ENCODE data around the gene ALK. TPM values are rescaled to one million over a fixed set of nuclear protein-coding genes. Genes with fewer than 3 reads are reported as not detected.

The ALK gene
- total RNA-seq, 4 donors from 2014 or later: 0.08 to 0.40 (median 0.28) TPM

DNA sequence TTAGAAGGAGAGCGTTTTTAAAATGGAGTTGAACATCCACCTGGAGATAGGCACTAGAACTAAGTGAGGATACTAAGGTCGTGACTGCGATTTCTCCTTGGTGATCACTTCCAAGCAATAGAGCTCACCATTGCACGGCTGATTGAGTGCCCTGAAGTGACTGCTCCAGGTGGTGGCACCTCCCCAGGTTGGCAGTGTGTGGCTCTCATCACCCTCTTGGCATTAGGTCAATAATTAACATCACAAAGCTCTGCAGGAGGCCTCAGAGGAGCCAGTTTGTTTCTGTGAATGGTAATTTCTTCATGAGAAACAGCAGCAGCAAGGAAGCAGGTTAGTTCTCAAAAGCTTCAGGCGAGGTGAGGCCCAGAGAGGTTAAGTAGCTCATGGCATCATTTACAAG is 546.6 kb downstream of the ALK start:
- Histone ChIP-seq H3K27ac (peak overlapping the region in 2 of 3 donors; percentile 26 to 41), H3K4me3 (replicated peaks in 1 of 3) (no peak overlapping the region), H3K36me3 (no peaks in the 10 kb centered on the region), H3K27me3 (no peaks in the 10 kb centered on the region), H3K4me1 (peaks cover 0 to 24% of the 10 kb centered on the region in 2 donors), H3K9me3 (no peaks in the 10 kb centered on the region)
- DNase-seq: peak; percentile 84
- TF ChIP-seq, protein P1, sequence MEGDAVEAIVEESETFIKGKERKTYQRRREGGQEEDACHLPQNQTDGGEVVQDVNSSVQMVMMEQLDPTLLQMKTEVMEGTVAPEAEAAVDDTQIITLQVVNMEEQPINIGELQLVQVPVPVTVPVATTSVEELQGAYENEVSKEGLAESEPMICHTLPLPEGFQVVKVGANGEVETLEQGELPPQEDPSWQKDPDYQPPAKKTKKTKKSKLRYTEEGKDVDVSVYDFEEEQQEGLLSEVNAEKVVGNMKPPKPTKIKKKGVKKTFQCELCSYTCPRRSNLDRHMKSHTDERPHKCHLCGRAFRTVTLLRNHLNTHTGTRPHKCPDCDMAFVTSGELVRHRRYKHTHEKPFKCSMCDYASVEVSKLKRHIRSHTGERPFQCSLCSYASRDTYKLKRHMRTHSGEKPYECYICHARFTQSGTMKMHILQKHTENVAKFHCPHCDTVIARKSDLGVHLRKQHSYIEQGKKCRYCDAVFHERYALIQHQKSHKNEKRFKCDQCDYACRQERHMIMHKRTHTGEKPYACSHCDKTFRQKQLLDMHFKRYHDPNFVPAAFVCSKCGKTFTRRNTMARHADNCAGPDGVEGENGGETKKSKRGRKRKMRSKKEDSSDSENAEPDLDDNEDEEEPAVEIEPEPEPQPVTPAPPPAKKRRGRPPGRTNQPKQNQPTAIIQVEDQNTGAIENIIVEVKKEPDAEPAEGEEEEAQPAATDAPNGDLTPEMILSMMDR (IDR thresholded peaks at IDR 0.05): no peak
- no peak for TF ChIP-seq POLR2A (IDR thresholded peaks at IDR 0.05)
- intact Hi-C loops (cut with DNase I): no loop called here
- WGBS, 2 donors: 22 to 42% methylated on average over 5 of the region's 5 CpGs

DNA sequence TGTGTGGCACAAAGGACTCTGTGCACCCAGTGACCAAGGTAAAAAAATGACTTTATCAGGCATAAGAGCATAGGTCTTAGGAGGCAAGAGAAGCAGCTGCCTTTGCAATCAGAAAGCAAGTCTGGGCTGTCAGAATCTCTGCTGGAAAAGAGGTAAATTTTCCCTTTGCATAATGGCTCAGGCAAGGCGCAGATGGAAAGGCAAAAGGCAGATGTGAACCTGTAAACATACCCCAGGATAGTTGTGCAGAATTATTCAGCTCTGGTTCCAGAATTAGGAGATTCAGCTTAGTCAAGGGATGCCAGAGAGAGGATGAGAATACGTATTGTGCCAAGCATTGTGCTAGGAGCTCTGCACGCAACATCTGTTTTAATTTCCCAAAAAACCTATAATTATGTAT is 547.5 kb downstream of the ALK start:
- Histone ChIP-seq H3K4me3 (replicated peaks in 1 of 3) (no peak overlapping the region), H3K27ac (no peak overlapping the region), H3K9me3 (no peaks in the 10 kb centered on the region), H3K36me3 (no peaks in the 10 kb centered on the region), H3K4me1 (peaks cover 0 to 24% of the 10 kb centered on the region in 2 donors), H3K27me3 (no peaks in the 10 kb centered on the region)
- WGBS, 2 donors: 92 to 100% methylated on average over 3 of the region's 3 CpGs
- DNase-seq: no peak
- no peak for TF ChIP-seq POLR2A (IDR thresholded peaks at IDR 0.05)
- TF ChIP-seq, protein P1 (IDR thresholded peaks at IDR 0.05): no peak
- intact Hi-C loops (cut with DNase I): no loop called here

DNA sequence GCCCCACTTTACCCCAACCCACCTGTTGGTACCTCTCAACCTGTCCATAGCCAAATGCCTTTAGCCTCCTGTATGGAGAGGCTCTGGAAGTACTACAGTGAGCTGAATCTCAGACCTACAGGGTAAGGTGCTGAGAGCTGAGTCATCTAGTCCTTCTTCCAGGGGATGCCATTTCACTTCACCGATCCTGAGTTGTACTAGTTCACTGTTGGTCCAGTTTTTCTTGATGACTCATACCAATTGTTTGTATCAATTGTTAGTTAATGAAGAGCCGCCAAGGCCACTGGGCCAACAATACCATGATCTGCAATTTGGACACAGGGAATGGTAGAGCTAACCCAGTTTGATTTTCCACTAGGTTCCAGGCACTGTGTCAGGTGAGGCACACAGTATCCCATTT is 549.2 kb downstream of the ALK start:
- Histone ChIP-seq H3K4me3 (replicated peaks in 1 of 3) (no peak overlapping the region), H3K4me1 (peaks cover 0 to 24% of the 10 kb centered on the region in 2 donors), H3K27ac (no peak overlapping the region), H3K9me3 (no peaks in the 10 kb centered on the region), H3K36me3 (no peaks in the 10 kb centered on the region), H3K27me3 (no peaks in the 10 kb centered on the region)
- intact Hi-C loops (cut with DNase I): no loop called here
- DNase-seq: no peak
- WGBS, 2 donors: 86 to 100% methylated on average over 2 of the region's 2 CpGs
- TF ChIP-seq, protein P1 (IDR thresholded peaks at IDR 0.05): no peak
- no peak for TF ChIP-seq POLR2A (IDR thresholded peaks at IDR 0.05)

DNA sequence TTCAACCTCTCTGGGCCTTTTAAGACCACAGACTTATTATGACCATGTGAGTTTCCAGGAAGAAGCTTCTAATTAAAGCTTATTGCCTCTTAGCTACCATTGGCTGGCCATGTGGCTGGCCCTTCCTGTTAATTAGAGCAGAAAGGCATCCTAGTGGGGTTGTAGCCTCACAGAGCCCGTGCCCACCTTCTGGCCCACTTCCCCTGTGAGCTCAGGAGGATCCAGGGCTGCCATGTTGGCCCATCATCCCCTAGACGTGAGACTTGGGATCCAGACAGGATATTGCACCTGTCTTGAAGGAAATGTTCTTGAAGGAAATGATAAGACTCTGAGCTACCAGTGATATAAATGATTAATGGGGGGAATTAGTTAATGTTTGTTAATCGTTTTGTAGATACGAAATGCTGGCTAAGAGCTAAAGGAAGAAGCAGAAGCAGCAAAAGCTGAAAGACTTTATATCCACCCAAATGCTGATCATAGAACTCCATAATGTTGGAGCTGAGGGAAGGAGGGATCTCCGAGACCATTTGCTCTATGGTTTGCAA is 550.7 kb downstream of the ALK start:
- no peaks in the 10 kb centered on the region for H3K27me3 ChIP-seq
- H3K4me1 ChIP-seq: peaks cover 0 to 13% of the 10 kb centered on the region in 2 donors
- no peak for DNase-seq
- H3K27ac ChIP-seq: no peak overlapping the region
- no peak overlapping the region for H3K4me3 ChIP-seq (replicated peaks in 1 of 3)
- no peaks in the 10 kb centered on the region for H3K36me3 ChIP-seq
- 73 to 91% methylated on average over 5 of the region's 5 CpGs for WGBS, 2 donors
- TF ChIP-seq POLR2A (IDR thresholded peaks at IDR 0.05): no peak
- TF ChIP-seq, protein P1 (IDR thresholded peaks at IDR 0.05): no peak
- intact Hi-C loops (cut with DNase I): no loop called here
- no peaks in the 10 kb centered on the region for H3K9me3 ChIP-seq

DNA sequence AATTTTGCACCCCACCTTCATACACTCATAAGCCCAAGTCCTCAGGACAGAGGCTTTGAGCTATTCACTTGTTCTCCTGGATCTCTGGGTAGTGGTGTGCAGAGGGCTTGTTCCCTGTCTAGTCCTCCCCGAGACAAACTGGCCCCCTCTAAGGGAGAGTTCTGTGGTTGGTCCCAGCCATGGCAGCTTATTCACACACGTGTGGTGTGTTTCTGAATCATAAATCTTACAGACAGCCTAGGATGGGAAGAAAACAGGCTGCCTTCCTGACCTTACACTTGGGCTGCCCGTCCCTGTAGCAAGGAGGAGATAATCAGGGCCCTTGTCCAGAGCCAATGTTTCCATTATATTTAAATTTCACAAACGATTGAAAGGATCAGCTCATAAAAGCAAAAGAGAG is 551.2 kb downstream of the ALK start:
- DNase-seq: no peak
- 76 to 79% methylated on average over 4 of the region's 4 CpGs for WGBS, 2 donors
- H3K4me1 ChIP-seq: peaks cover 0 to 8% of the 10 kb centered on the region in 2 donors
- no peak overlapping the region for H3K4me3 ChIP-seq (replicated peaks in 1 of 3)
- no peaks in the 10 kb centered on the region for H3K9me3 ChIP-seq
- no peaks in the 10 kb centered on the region for H3K36me3 ChIP-seq
- intact Hi-C loops (cut with DNase I): no loop called here
- no peak overlapping the region for H3K27ac ChIP-seq
- no peaks in the 10 kb centered on the region for H3K27me3 ChIP-seq
- TF ChIP-seq, protein P1 (IDR thresholded peaks at IDR 0.05): no peak
- TF ChIP-seq POLR2A (IDR thresholded peaks at IDR 0.05): no peak

Data from thyroid gland (tissue), 4 donors.